H9 (cell line): Measurements from ENCODE around the gene IQCB1. TPM values are rescaled to one million over a fixed set of nuclear protein-coding genes. Genes with fewer than 3 reads are reported as not detected.

Experiments
- DNase-seq: peaks from one replicate; pipeline ENCODE4 v3.0.0-alpha.2; 2017
- H2AFZ ChIP-seq: one replicate; pipeline ENCODE4 v1.6.1; 2013; ENCODE audit warnings: mild to moderate bottlenecking, low read length, control low read depth, moderate library complexity
- H2AK5ac ChIP-seq: 2 replicates; pipeline ENCODE4 v1.6.1; 2013; ENCODE audit warnings: low read length, control low read depth, mixed read lengths; ENCODE audit not compliant: insufficient read length
- H2BK120ac ChIP-seq: one replicate; pipeline ENCODE4 v1.6.1; 2013; ENCODE audit warnings: low read depth, mild to moderate bottlenecking, low read length, control low read depth, inconsistent platforms; ENCODE audit not compliant: poor library complexity, severe bottlenecking
- H2BK12ac ChIP-seq: 2 replicates; pipeline ENCODE4 v1.6.1; 2013; ENCODE audit warnings: low read length, control low read depth, mixed read lengths, low read depth; ENCODE audit not compliant: insufficient read length
- H2BK15ac ChIP-seq: 2 replicates; pipeline ENCODE4 v1.6.1; 2013; ENCODE audit warnings: low read depth, low read length, control low read depth
- H2BK20ac ChIP-seq: one replicate; pipeline ENCODE4 v1.6.1; 2013; ENCODE audit warnings: low read depth, mild to moderate bottlenecking, low read length, control low read depth, inconsistent platforms; ENCODE audit not compliant: poor library complexity, severe bottlenecking
- H2BK5ac ChIP-seq: 2 replicates; pipeline ENCODE4 v1.6.1; 2013; ENCODE audit warnings: low read length, control low read depth, mixed read lengths; ENCODE audit not compliant: insufficient read length
- H3K14ac ChIP-seq: 2 replicates; pipeline ENCODE4 v1.6.1; 2013; ENCODE audit warnings: low read length, control low read depth; ENCODE audit not compliant: insufficient read depth
- H3K18ac ChIP-seq: 2 replicates; pipeline ENCODE4 v1.6.1; 2013; ENCODE audit warnings: low read depth, mild to moderate bottlenecking, mixed read lengths, low read length, control low read depth; ENCODE audit not compliant: insufficient read length
- H3K23ac ChIP-seq: 2 replicates; pipeline ENCODE4 v1.6.1; 2013; ENCODE audit warnings: low read length, control low read depth, mixed read lengths, low read depth; ENCODE audit not compliant: insufficient read length
- H3K23me2 ChIP-seq: 2 replicates; pipeline ENCODE4 v1.6.1; 2013; ENCODE audit warnings: low read depth, mild to moderate bottlenecking, mixed read lengths, low read length, control low read depth; ENCODE audit not compliant: insufficient read length, poor library complexity, severe bottlenecking
- H3K27ac ChIP-seq: 2 replicates; pipeline ENCODE4 v1.5.1; 2013; ENCODE audit warnings: low read length, control low read depth, mixed read lengths, low read depth; ENCODE audit not compliant: insufficient read length
- H3K27me3 ChIP-seq: 2 replicates; pipeline ENCODE4 v1.6.1; 2013; ENCODE audit warnings: low read length, control low read depth, inconsistent platforms; ENCODE audit not compliant: insufficient read depth
- H3K4ac ChIP-seq: 2 replicates; pipeline ENCODE4 v1.6.1; 2013; ENCODE audit warnings: low read depth, mild to moderate bottlenecking, control low read depth, inconsistent platforms, low read length, moderate library complexity
- H3K4me1 ChIP-seq: 2 replicates; pipeline ENCODE4 v1.6.1; 2013; ENCODE audit warnings: low read length, control low read depth, inconsistent platforms; ENCODE audit not compliant: insufficient read depth
- H3K4me2 ChIP-seq: 2 replicates; pipeline ENCODE4 v1.6.1; 2013; ENCODE audit warnings: low read length, control low read depth, mixed read lengths; ENCODE audit not compliant: insufficient read length, insufficient read depth
- H3K56ac ChIP-seq: 2 replicates; pipeline ENCODE4 v1.6.1; 2013; ENCODE audit warnings: low read depth, mild to moderate bottlenecking, mixed read lengths, low read length, control low read depth; ENCODE audit not compliant: insufficient read length
- H3K79me1 ChIP-seq: 2 replicates; pipeline ENCODE4 v1.6.1; 2013; ENCODE audit warnings: low read depth, mild to moderate bottlenecking, moderate library complexity, low read length, control low read depth, inconsistent platforms; ENCODE audit not compliant: insufficient read depth, poor library complexity, severe bottlenecking
- H3K79me2 ChIP-seq: 2 replicates; pipeline ENCODE4 v1.6.1; 2013; ENCODE audit warnings: low read length, control low read depth, inconsistent platforms; ENCODE audit not compliant: insufficient read depth
- H3K9ac ChIP-seq: 2 replicates; pipeline ENCODE4 v1.6.1; 2013; ENCODE audit warnings: low read length, control low read depth, mixed read lengths; ENCODE audit not compliant: insufficient read length; ENCODE audit errors: extremely low read depth
- H3K9me3 ChIP-seq: one replicate; pipeline ENCODE4 v1.6.1; 2013; ENCODE audit warnings: low read depth, low read length, inconsistent platforms; ENCODE audit not compliant: control insufficient read depth
- H3T11ph ChIP-seq: one replicate; pipeline ENCODE4 v1.6.1; 2013; ENCODE audit warnings: mild to moderate bottlenecking, low read length, control low read depth, inconsistent platforms
- H4K20me1 ChIP-seq: one replicate; pipeline ENCODE4 v1.6.1; 2013; ENCODE audit not compliant: control insufficient read depth, insufficient read length, insufficient read depth
- H4K5ac ChIP-seq: 2 replicates; pipeline ENCODE4 v1.6.1; 2013; ENCODE audit warnings: low read depth, mild to moderate bottlenecking, mixed read lengths, low read length, control low read depth; ENCODE audit not compliant: insufficient read length
- H4K8ac ChIP-seq: replicated peaks from 2 replicates; pipeline ENCODE4 v1.6.1; 2013; ENCODE audit warnings: low read length, control low read depth, mixed read lengths, low read depth; ENCODE audit not compliant: insufficient read length
- H4K91ac ChIP-seq: 2 replicates; pipeline ENCODE4 v1.6.1; 2013; ENCODE audit warnings: low read depth, mild to moderate bottlenecking, moderate library complexity, mixed read lengths, low read length, control low read depth; ENCODE audit not compliant: insufficient read length
- H3K27ac Mint-ChIP-seq, 3 experiments: 2 replicates in 2 of 3; 3 replicates in 1 of 3; pipeline ENCODE4 v1.8.0; 2020 to 2021; ENCODE audit warnings: mixed read lengths in 3 of 3, mild to moderate bottlenecking in 1 of 3, moderate library complexity in 1 of 3
- H3K27me3 Mint-ChIP-seq: 2 replicates; pipeline ENCODE4 v1.8.0; 2021; ENCODE audit warnings: low read depth, mild to moderate bottlenecking, moderate library complexity, mixed read lengths
- H3K36me3 Mint-ChIP-seq, 3 experiments: 2 replicates in 2 of 3; 3 replicates in 1 of 3; pipeline ENCODE4 v1.8.0; 2020 to 2021; ENCODE audit warnings: low read depth in 3 of 3, mixed read lengths in 3 of 3; ENCODE audit not compliant: insufficient read depth in 1 of 3
- H3K4me1 Mint-ChIP-seq, 2 experiments: 2 replicates each; pipeline ENCODE4 v1.8.0; 2020; ENCODE audit warnings: mixed read lengths in 2 of 2
- H3K4me3 Mint-ChIP-seq, 2 experiments: 2 replicates in 1 of 2; 3 replicates in 1 of 2; pipeline ENCODE4 v1.8.0; 2020 to 2021; ENCODE audit warnings: mild to moderate bottlenecking in 2 of 2, mixed read lengths in 2 of 2, moderate library complexity in 1 of 2
- H3K9me3 Mint-ChIP-seq, 2 experiments: 2 replicates in 1 of 2; 3 replicates in 1 of 2; pipeline ENCODE4 v1.8.0; 2020; ENCODE audit warnings: mild to moderate bottlenecking in 2 of 2, mixed read lengths in 2 of 2, moderate library complexity in 1 of 2
- CTCF ChIP-seq: fragments of 200-600 bp; sonication (generic); conservative IDR thresholded peaks from 3 replicates; pipeline ENCODE4 v1.8.0; 2021; ENCODE audit warnings: antibody characterized with exemption, mild to moderate bottlenecking
- WGBS: extraction: QIAGEN DNeasy Blood & Tissue Kit; methylation state at CpG from one replicate; pipeline ENCODE4 v1.1.7; 2013; ENCODE audit warnings: missing lambda C conversion rate, low lambda C conversion rate, mixed read lengths; ENCODE audit not compliant: insufficient read length; ENCODE audit errors: extremely low coverage; 5-methylcytosine and 5-hydroxymethylcytosine counted together
- total RNA-seq: library from RNA; stranded (reverse); gene quantifications from 2 replicates; pipeline ENCODE4 v1.2.1, GENCODE V29; 2021

The IQCB1 gene
- total RNA-seq, 1 experiment from 2014 or later = 35.8 TPM

DNA sequence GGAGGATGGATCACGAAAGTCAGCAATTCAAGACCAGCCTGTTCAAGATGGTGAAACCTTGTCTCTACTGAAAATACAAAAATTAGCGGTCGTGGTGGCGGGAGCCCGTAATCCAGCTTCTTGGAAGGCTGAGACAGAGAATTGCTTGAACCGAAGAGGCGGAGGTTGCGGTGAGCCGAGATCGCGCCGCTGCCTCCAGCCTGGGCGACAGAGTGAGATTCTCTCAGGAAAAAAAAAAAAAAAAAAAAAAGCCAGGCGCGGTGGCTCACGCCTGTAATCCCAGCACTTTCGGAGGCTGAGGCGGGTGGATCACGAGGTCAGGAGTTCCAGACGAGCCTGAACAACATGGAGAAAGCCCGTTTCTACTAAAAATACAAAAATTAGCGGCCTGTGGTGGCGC, 5.1 kb upstream of the IQCB1 start:
- Histone ChIP-seq H3K79me2 (no peaks in the 10 kb centered on the region), H3K23me2 (no peaks in the 10 kb centered on the region), H3K4me1 (no peaks in the 10 kb centered on the region), H4K91ac (no peak overlapping the region), H3K9ac (no peak overlapping the region), H3K27me3 (no peaks in the 10 kb centered on the region), H4K20me1 (no peaks in the 10 kb centered on the region), H3K14ac (no peak overlapping the region), H2BK12ac (no peak overlapping the region), H3K27ac (no peak overlapping the region), H2BK20ac (no peak overlapping the region), H4K8ac (no peak overlapping the region), H3T11ph (no peak overlapping the region), H4K5ac (no peak overlapping the region), H3K23ac (no peak overlapping the region), H2BK5ac (no peak overlapping the region), H2BK15ac (no peak overlapping the region), H2AFZ (no peak overlapping the region), H3K56ac (no peak overlapping the region), H3K79me1 (no peaks in the 10 kb centered on the region), H3K18ac (no peak overlapping the region), H2AK5ac (no peak overlapping the region), H2BK120ac (no peak overlapping the region), H3K9me3 (no peaks in the 10 kb centered on the region), H3K4me2 (no peak overlapping the region), H3K4ac (no peak overlapping the region)
- no peak for TF ChIP-seq CTCF
- Mint-ChIP-seq H3K27ac (no peak overlapping the region), H3K9me3 (peaks cover 0 to 11% of the 10 kb centered on the region in 2 experiments; a peak in 1 of 5 replicates), H3K4me1 (peaks cover 7 to 10% of the 10 kb centered on the region in 2 experiments; a peak in 3 of 4 replicates), H3K36me3 (peaks cover 0 to 10% (median 0%) of the 10 kb centered on the region in 3 experiments; a peak in 3 of 7 replicates), H3K27me3 (peaks cover 14% of the 10 kb centered on the region), H3K4me3 (no peak overlapping the region; a peak in 1 of 5 replicates)
- WGBS = no CpG with 5 or more reads among the region's 23 CpGs
- no peak for DNase-seq
